Dendritic cell treated with granulocyte-macrophage colony-stimulating factor and Interleukin-4, amounts not matched to agents 40 ng/mL and 50 ng/mL, for 4 days (primary cell): Measurements from ENCODE around the gene AGPAT3.

Experiments
- H3K27ac Mint-ChIP-seq: one replicate; pipeline ENCODE4 v1.8.0; 2022; ENCODE audit warnings: mild to moderate bottlenecking, mixed read lengths
- H3K27me3 Mint-ChIP-seq: one replicate; pipeline ENCODE4 v1.8.0; 2022; ENCODE audit warnings: mild to moderate bottlenecking, mixed read lengths
- H3K36me3 Mint-ChIP-seq: one replicate; pipeline ENCODE4 v1.8.0; 2022; ENCODE audit warnings: low read depth, mixed read lengths
- H3K4me1 Mint-ChIP-seq: one replicate; pipeline ENCODE4 v1.8.0; 2022; ENCODE audit warnings: low read depth, mixed read lengths
- H3K4me3 Mint-ChIP-seq: one replicate; pipeline ENCODE4 v1.8.0; 2022; ENCODE audit warnings: mild to moderate bottlenecking, moderate library complexity, mixed read lengths
- H3K9me3 Mint-ChIP-seq: one replicate; pipeline ENCODE4 v1.8.0; 2022; ENCODE audit warnings: mixed read lengths
- intact Hi-C: fragments of 100-400 bp; cut with micrococcal nuclease; formaldehyde crosslinking; loops from one replicate; pipeline ENCODE4 v1.15.0; 2022

Gene AGPAT3

DNA sequence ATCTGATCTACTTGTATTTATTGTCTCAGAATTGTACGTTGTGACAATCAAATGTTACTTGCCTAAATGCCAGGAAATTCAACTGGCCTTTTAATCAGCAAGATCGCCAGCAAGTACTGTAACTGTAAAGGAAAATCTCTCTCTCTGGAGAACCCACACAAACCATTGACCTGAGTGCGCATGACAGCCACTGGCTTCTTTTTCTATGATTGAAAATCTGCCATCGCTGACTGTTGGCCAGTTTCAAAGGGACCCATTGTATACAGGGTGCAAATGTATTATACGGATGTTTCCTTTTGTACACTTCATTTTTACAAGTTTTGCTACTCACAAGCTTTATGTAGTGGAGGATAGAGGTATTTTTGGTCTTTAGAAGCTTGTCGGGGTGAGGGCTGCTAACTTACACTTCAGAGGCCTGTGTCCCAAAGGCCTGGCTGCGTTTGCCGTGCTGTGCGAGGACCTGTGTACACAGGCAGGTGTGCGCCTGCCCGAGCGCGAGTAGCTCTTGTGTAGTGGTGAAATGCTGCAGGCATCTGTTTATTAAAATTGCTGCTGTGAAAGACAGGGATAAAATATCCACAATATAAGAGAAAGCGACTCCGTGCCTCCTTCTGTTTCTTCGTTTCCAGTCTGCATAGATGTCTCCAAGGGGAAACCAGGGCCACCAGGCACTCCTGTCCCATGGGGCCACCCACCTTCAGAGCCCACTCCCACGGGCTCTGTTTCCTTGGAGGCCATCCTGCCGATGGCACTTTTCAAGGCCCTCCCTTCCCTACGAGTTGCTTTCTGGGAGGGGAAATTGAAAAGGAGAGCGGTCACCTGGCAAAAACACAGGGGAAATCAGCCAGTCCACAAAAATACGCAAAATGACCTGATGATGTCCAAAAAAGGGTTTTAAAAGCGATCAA is 121.8 kb downstream of the AGPAT3 start:
- Mint-ChIP-seq H3K36me3 (peaks cover 26% of the 10 kb centered on the region), H3K9me3 (no peaks in the 10 kb centered on the region), H3K4me1 (peaks cover 11% of the 10 kb centered on the region), H3K4me3 (no peak overlapping the region), H3K27ac (no peak overlapping the region), H3K27me3 (peaks cover 26% of the 10 kb centered on the region)
- intact Hi-C loops = no loop called here

DNA sequence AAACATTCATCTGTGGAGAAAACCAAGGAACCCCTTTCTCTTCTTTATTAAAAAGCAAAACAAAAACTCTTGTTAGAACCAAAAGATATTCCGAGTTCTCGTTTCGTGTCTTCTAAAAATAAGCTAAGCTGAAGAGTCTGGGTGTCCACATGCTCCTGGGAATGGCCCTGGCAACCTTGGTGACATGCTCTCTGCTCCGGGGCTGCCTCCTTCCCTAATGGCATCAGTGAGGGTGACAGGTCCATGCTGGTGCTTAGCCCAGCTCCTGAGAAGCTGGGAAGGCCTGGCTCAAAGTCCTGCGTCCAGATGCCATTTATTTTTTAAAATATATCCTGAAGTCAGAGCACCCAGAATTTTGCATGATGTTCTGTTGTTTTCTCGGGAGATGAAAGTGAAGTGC is 122.5 kb downstream of the AGPAT3 start:
- H3K27ac Mint-ChIP-seq = no peak overlapping the region
- intact Hi-C loops = no loop called here
- peaks cover 11% of the 10 kb centered on the region for H3K4me1 Mint-ChIP-seq
- no peaks in the 10 kb centered on the region for H3K9me3 Mint-ChIP-seq
- no peak overlapping the region for H3K4me3 Mint-ChIP-seq
- H3K36me3 Mint-ChIP-seq = peaks cover 19% of the 10 kb centered on the region
- H3K27me3 Mint-ChIP-seq = peaks cover 28% of the 10 kb centered on the region

DNA sequence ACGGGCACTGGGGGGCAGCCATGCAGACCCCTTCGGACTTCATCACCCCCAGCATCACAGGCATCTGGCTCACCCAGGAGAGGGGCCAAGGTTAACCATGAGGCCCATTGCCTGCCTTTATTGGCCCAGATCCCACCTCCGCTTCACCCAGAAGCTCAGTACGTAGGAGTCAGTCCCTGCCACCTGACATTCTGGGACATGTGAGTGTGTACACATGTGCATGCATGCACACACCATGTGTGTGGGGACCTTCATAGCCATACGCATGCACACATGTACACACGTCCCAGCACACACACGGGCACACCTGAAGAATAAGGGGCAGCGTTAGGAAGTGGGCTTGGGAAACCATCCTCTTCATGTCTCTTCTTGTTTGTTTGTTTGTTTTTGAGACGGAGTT is 123.0 kb downstream of the AGPAT3 start:
- Mint-ChIP-seq H3K27me3 (peaks cover 27% of the 10 kb centered on the region), H3K27ac (no peak overlapping the region), H3K9me3 (no peaks in the 10 kb centered on the region), H3K4me3 (no peak overlapping the region), H3K4me1 (peaks cover 11% of the 10 kb centered on the region), H3K36me3 (peaks cover 14% of the 10 kb centered on the region)
- intact Hi-C loops = no loop called here

GRCh38 chr21:43988506-43989230 is 123.6 kb downstream of the AGPAT3 start:
- Mint-ChIP-seq H3K4me1 (peaks cover 11% of the 10 kb centered on the region), H3K36me3 (peaks cover 8% of the 10 kb centered on the region), H3K9me3 (no peaks in the 10 kb centered on the region), H3K27ac (no peak overlapping the region), H3K27me3 (peaks cover 26% of the 10 kb centered on the region), H3K4me3 (no peak overlapping the region)
- intact Hi-C loops = no loop called here

- Mint-ChIP-seq H3K36me3 (peaks cover under 1% of the 10 kb centered on the region), H3K9me3 (no peaks in the 10 kb centered on the region), H3K4me3 (no peak overlapping the region), H3K4me1 (peaks cover 11% of the 10 kb centered on the region), H3K27ac (no peak overlapping the region), H3K27me3 (peaks cover 23% of the 10 kb centered on the region)
- intact Hi-C loops = no loop called here
These were observed 124.4 kb downstream of the AGPAT3 start for GRCh38 chr21:43989401-43989800.

DNA sequence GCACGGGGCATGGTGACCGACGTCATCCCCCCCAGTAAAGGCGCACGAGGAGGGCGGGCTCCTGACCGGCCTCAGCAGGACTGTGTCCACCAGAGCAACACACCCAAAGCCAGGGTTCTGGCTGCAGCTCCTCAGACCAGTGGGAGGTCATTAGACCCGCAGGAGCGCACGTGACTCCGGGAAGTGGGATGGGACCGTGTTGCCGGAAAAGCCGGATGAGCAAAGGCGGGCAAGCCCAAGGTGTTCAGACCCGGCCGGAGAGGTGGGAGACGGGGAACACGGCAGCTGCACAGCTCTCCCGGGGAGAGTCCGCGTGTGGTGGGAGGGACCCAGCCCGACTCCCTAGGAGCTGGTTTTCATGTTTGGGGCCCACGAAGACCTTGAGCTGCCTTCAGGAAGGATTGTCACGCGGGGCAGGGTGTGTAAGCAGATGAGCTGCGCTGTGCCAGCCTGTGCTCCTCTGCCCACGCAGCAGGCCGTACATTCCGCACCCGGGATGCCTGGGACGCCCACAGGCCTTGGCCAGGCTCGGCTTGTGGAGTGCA is 126.5 kb downstream of the AGPAT3 start:
- Mint-ChIP-seq H3K36me3 (no peaks in the 10 kb centered on the region), H3K27me3 (peaks cover 9% of the 10 kb centered on the region), H3K9me3 (no peaks in the 10 kb centered on the region), H3K4me3 (no peak overlapping the region), H3K4me1 (no peaks in the 10 kb centered on the region), H3K27ac (no peak overlapping the region)
- intact Hi-C loops = no loop called here

DNA sequence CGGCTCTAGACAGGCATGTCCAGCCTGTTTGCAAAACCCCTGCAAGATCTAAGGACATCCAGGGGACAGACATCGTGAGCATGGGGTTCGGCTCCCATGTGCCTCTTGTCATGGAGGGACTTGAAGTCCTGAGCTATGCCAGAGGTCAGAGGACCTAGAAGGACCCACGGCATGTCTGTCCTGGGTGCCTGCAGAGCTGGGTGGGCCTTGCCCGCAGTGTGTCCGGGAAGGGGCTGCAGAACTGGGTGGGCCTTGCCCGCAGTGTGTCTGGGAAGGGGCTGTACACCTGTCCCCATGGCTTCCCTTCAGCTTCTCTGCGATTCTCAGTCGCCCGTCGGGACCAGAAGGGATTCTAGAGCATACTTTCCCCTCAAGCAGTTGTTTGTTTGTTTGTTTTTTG is 127.1 kb downstream of the AGPAT3 start:
- Mint-ChIP-seq H3K27ac (no peak overlapping the region), H3K9me3 (no peaks in the 10 kb centered on the region), H3K4me1 (no peaks in the 10 kb centered on the region), H3K4me3 (no peak overlapping the region), H3K36me3 (no peaks in the 10 kb centered on the region), H3K27me3 (peaks cover 9% of the 10 kb centered on the region)
- intact Hi-C loops = no loop called here

- Mint-ChIP-seq H3K4me3 (no peak overlapping the region), H3K27ac (no peak overlapping the region), H3K9me3 (no peaks in the 10 kb centered on the region), H3K4me1 (no peaks in the 10 kb centered on the region), H3K27me3 (peaks cover 9% of the 10 kb centered on the region), H3K36me3 (no peaks in the 10 kb centered on the region)
- intact Hi-C loops = no loop called here
These were observed 128.5 kb downstream of the AGPAT3 start for GRCh38 chr21:43993420-43993934.

DNA sequence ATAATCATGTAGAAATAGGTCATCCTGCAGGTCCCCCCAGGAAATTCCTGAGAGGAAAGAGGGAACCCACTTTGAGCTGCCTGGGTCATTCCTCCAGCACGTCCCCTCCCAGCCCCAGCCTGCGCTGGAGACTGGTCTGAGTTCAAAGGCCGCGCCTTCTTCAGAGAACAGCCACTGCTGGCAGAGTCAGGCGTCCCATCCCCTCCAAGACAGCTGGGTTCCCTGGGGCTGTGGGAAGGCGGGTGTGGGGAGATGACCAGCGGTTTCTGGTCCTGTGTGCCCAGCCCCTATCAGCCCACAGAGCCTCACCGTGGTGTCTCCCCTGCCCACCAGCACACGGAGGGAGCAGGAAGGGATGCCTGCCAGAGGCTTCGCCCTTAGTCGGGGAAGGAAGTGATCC is 129.1 kb downstream of the AGPAT3 start:
- H3K9me3 Mint-ChIP-seq = no peaks in the 10 kb centered on the region
- no peak overlapping the region for H3K27ac Mint-ChIP-seq
- intact Hi-C loops = no loop called here
- no peaks in the 10 kb centered on the region for H3K4me1 Mint-ChIP-seq
- no peak overlapping the region for H3K4me3 Mint-ChIP-seq
- H3K36me3 Mint-ChIP-seq = no peaks in the 10 kb centered on the region
- H3K27me3 Mint-ChIP-seq = peaks cover 9% of the 10 kb centered on the region

DNA sequence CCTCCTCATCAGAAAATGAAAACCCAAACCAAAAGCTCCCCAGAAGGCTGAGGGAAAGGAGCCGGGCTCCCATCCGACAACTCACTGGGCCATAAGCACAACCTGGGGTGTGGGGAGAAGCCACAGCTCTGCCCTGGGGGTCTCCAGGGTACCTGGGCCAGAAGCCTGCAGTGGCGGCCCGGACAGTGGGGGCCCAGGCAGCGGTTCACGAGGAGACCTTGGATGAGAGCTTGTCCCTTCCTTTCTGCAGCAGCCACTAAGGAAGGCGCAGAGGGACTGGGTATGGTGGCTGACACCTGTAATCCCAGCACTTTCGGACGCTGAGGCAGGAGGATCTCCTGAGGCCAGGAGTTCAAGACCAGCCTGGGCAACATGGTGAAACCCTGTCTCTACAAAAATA is 129.6 kb downstream of the AGPAT3 start:
- no peaks in the 10 kb centered on the region for H3K9me3 Mint-ChIP-seq
- peaks cover 9% of the 10 kb centered on the region for H3K27me3 Mint-ChIP-seq
- no peaks in the 10 kb centered on the region for H3K36me3 Mint-ChIP-seq
- no peaks in the 10 kb centered on the region for H3K4me1 Mint-ChIP-seq
- H3K27ac Mint-ChIP-seq = no peak overlapping the region
- intact Hi-C loops = no loop called here
- H3K4me3 Mint-ChIP-seq = no peak overlapping the region

GRCh38 chr21:43995521-43996105 is 130.6 kb downstream of the AGPAT3 start:
- no peaks in the 10 kb centered on the region for H3K4me1 Mint-ChIP-seq
- no peak overlapping the region for H3K27ac Mint-ChIP-seq
- no peak overlapping the region for H3K4me3 Mint-ChIP-seq
- H3K9me3 Mint-ChIP-seq = no peaks in the 10 kb centered on the region
- H3K36me3 Mint-ChIP-seq = no peaks in the 10 kb centered on the region
- intact Hi-C loops = no loop called here
- peaks cover 9% of the 10 kb centered on the region for H3K27me3 Mint-ChIP-seq

DNA sequence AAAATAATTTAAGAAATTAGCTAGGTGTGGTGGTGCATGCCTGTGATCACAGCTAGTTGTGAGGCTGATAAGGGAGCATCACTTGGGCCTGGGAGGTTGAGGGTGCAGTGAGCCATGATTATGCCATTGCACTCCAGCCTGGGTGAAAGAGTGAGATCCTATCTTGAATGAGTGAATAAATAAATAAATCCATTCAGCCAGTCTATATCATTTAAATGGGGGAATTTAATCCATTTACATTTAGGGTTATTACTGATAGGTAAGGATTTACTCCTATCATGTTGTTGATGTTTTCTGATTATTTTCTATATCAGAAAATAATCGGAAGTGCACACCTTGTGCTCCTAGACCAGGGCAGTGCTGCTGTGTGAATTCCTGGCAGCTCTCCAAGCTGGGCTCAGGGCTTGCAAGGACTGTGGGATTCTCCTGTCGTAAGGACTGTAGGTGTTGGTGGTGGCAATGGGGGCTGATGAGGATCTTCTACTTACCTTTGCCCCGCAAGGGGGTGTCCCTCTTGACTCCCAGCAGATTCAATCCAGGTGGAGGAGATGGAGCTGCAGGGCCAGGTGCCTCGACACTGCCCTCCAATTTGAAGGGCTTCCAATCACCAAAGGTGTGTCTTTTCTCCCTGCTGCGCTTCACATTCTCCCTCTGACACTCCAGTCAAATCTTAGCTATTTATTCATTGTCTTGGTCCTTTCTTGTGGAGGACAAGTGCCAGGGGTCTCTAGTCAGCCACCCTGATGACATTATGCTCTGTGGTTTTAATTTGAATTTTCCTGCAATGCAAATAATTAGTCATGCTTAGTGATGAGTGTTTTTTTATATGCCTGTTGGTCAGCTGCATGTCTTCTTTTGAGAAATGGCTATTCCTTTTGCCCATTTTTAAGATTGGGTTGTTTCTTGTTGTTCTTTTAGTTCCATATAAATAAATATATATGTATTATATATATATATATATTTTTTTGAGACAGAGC is 133.0 kb downstream of the AGPAT3 start:
- H3K4me3 Mint-ChIP-seq = no peak overlapping the region
- intact Hi-C loops = no loop called here
- no peaks in the 10 kb centered on the region for H3K9me3 Mint-ChIP-seq
- no peaks in the 10 kb centered on the region for H3K4me1 Mint-ChIP-seq
- H3K36me3 Mint-ChIP-seq = no peaks in the 10 kb centered on the region
- H3K27ac Mint-ChIP-seq = no peak overlapping the region
- H3K27me3 Mint-ChIP-seq = peaks cover 7% of the 10 kb centered on the region

DNA sequence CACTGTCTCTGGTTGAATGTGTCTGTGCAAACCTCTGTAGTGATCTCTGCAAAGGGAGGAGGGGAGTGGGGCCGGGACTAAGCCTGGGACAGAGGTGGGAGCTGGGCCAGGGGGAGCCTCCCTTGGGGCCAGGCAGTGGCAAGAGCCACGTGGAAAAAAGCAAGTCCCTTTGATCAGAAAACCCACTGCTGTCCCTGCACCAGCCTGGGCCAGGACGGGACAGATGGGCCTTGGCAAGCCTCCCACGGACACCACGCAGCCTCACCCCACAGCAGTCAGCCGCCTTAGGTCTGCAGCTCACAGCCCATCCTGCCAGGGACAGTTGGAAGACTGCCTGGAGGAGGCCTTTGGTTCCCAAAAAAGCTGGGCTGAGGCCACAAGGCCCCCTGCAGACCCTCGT is 135.3 kb downstream of the AGPAT3 start:
- intact Hi-C loops = no loop called here
- no peak overlapping the region for H3K27ac Mint-ChIP-seq
- H3K9me3 Mint-ChIP-seq = no peaks in the 10 kb centered on the region
- no peak overlapping the region for H3K4me3 Mint-ChIP-seq
- H3K4me1 Mint-ChIP-seq = no peaks in the 10 kb centered on the region
- peaks cover 2% of the 10 kb centered on the region for H3K27me3 Mint-ChIP-seq
- H3K36me3 Mint-ChIP-seq = no peaks in the 10 kb centered on the region
